Activated CD8-positive, alpha-beta memory T cell treated with anti-CD3 and anti-CD28 coated beads, Interleukin-2, amount 50 U/mL, for 1 hour (primary cell): ENCODE measurements around the gene PCDHGA8.
"Not testable (repeated sequence)": the region's sequence is repeated elsewhere in the genome, so short reads cannot be mapped to it uniquely, and the experiment has no call there.

ENCODE experiments used
- DNase-seq: peaks from one replicate; pipeline ENCODE4 v3.0.0-alpha.2; 2020; ENCODE audit errors: extremely low read depth

The PCDHGA8 gene

DNA sequence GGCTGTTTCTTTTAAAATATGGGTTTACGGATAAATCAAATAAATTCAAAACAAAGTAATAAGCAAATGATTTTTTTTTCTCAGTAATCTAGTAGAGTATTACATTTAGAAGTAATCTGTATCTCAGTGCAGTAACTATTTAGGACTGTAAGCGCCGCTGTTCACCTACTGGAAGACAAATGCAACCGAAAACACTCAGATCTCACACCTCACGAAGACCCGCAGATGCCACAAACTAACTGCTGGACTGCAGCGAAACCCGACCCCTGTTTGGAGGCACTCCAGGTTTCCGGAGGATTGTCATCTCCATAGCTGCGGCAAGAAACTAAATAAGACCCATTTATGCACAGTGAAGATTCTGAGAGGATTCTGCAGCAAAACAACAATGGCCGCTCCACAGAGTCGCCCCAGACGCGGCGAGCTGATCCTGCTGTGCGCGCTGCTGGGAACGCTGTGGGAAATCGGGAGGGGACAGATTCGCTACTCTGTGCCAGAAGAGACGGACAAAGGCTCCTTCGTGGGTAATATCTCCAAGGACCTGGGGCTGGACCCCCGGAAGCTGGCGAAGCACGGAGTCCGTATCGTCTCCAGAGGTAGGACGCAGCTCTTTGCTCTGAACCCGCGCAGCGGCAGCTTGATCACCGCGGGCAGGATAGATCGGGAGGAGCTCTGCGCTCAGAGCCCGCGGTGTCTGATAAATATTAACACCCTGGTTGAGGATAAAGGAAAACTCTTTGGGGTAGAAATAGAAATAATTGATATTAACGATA is at the start of gene PCDHGA8:
TSS of gene PCDHGA8 (plus strand) at position 205 of the 770 bp plus-strand sequence. CDS start at position 386, 181 bp downstream.
- no peak for DNase-seq

DNA sequence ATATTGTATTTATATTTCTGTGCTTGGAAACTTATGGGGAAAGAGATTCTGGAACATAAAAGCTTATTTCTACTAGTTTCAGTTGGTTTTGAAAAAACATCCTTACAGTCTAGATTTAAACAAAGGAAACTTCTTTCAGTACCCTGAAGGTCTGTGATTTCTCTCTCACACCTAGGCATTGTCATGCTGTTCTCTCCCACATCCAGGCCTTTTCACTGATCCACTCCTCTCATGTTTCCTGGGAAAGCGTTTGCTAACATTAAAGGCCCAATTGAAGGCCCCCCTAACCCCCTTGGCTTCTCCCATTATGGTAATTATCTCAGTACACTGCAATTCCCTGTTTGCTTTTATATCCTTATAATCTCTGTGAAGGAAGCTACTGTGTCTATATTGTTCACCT is 49.7 kb upstream of the PCDHGA8 start:
- no peak for DNase-seq

DNA sequence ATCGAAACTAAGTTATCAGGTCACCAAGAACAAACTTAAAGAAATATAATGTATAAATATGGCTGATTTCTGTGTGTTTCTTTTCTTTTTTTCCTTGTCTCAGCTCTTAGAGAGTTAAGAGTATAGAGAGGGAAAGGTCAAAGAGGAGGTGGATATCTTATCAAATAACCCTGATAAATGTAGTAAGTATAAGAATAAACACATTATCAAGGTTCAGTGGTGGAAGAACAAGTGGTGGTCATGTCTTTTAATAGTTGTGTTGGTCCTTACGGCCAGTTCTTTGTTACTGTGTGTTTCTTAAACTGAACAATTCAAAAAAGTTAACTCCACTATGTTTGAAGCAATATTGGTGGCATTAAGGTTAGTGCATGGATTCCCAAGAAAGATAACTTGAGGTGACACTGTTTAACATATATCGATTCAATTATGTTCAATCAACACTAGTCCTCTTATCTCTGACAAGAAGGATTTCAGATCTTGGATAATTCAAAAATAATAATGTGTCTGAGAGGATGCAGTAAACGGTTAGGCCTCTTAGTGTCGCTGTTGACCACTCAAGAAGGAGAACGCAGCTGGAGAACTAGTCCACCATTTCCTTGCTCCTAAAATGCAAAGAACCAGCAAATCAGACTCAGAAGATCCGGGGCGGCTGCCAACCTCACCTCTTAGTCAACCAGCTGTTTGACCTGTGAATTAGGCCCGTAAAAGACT is 49.0 kb upstream of the PCDHGA8 start, which contains the start of gene PCDHGA3:
TSS of gene PCDHGA3 (plus strand) at position 588 of the 711 bp plus-strand sequence. CDS start 205 bp downstream, outside the sequence.
- no peak for DNase-seq

- no peak for DNase-seq
Measured at GRCh38 chr5:141343953-141344463, 48.4 kb upstream of the PCDHGA8 start.

GRCh38 chr5:141345327-141345726 is 47.1 kb upstream of the PCDHGA8 start:
- DNase-seq: no peak

- not testable (repeated sequence) for DNase-seq
Measured at GRCh38 chr5:141346017-141346416, 46.4 kb upstream of the PCDHGA8 start.

GRCh38 chr5:141349917-141350619 is 42.4 kb upstream of the PCDHGA8 start, which contains the start of gene PCDHGB1:
Gene PCDHGB1 (plus strand): TSS chr5:141350099. CDS start chr5:141350261, 162 bp downstream.
- DNase-seq: no peak

GRCh38 chr5:141351591-141351990 is 40.8 kb upstream of the PCDHGA8 start:
- DNase-seq: no peak

- DNase-seq: no peak
Measured at GRCh38 chr5:141354900-141355469, 37.4 kb upstream of the PCDHGA8 start, which contains the start of gene PCDHGA4. Gene PCDHGA4 (plus strand): TSS chr5:141355021. CDS start chr5:141355108, 87 bp downstream.

GRCh38 chr5:141355641-141356040 is 36.8 kb upstream of the PCDHGA8 start:
- no peak for DNase-seq

- DNase-seq: no peak
Measured at GRCh38 chr5:141356133-141356532, 36.3 kb upstream of the PCDHGA8 start.

GRCh38 chr5:141356950-141357349 is 35.5 kb upstream of the PCDHGA8 start:
- DNase-seq: no peak

DNA sequence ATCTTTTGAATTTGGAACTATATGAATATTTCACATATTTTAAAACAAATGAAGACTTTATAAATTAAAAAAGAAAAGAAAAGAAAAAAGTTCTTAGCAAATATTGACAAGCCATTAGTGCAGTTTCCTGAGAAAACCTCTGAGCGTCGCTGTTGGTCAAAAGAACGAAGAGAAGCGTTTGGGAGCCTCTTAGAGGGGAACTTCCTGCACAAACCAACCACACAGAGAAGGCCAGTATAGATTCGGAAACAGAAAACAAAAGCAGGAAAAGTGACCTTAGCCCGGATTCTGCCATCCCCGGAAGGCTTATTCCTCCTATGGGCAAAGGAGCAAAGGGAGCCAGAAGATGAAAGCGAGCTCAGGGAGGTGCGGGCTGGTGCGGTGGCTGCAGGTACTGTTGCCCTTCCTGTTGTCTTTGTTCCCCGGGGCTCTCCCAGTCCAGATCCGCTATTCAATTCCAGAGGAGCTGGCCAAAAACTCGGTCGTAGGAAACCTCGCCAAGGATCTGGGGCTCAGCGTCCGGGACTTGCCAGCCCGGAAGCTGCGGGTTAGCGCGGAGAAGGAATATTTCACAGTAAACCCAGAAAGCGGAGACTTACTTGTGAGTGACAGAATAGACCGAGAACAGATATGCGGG is 32.5 kb upstream of the PCDHGA8 start, which contains the start of gene PCDHGB2:
TSS of gene PCDHGB2 (plus strand) at position 205 of the 637 bp plus-strand sequence. CDS start at position 347, 142 bp downstream.
- DNase-seq: no peak

DNA sequence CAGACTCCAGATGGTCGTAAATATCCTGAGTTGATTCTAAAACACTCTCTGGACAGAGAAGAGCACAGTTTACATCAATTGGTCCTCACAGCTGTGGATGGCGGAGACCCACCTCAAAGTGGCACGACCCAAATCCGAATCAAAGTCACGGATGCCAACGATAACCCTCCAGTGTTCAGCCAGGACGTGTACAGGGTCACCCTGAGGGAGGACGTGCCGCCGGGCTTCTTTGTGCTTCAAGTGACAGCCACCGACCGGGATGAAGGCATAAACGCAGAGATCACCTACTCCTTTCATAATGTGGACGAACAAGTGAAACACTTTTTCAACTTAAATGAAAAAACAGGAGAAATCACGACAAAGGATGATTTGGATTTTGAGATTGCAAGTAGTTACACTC is 31.7 kb upstream of the PCDHGA8 start:
- no peak for DNase-seq

- DNase-seq: no peak
Measured at GRCh38 chr5:141362719-141363118, 29.7 kb upstream of the PCDHGA8 start.

DNA sequence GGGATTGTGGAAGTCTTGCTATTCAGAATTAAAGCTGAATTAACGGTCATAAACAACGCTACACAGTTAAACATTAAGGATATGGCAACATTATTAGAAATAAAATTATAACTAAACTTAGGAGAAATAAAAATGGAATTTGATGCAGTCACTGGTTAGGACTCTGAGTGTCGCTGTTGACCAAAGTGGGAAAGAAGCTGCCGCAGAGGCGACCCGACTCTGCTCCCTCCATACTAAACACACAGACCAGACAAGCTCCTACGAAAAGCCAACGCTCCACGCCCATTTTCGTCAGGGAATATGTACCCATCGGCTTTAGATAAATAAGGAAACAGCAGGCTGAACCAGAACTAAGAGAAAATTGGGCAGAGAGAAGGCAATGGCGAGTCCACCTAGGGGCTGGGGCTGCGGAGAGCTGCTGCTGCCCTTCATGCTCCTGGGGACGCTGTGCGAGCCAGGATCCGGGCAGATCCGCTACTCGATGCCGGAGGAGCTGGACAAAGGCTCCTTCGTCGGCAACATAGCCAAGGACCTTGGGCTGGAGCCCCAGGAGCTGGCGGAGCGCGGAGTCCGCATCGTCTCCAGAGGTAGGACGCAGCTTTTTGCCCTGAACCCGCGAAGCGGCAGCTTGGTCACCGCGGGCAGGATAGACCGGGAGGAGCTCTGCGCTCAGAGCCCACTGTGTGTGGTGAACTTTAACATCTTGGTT is 28.3 kb upstream of the PCDHGA8 start, which contains the start of gene PCDHGA5:
TSS of gene PCDHGA5 (plus strand) at position 211 of the 709 bp plus-strand sequence. CDS start at position 380, 169 bp downstream.
- DNase-seq: no peak

DNA sequence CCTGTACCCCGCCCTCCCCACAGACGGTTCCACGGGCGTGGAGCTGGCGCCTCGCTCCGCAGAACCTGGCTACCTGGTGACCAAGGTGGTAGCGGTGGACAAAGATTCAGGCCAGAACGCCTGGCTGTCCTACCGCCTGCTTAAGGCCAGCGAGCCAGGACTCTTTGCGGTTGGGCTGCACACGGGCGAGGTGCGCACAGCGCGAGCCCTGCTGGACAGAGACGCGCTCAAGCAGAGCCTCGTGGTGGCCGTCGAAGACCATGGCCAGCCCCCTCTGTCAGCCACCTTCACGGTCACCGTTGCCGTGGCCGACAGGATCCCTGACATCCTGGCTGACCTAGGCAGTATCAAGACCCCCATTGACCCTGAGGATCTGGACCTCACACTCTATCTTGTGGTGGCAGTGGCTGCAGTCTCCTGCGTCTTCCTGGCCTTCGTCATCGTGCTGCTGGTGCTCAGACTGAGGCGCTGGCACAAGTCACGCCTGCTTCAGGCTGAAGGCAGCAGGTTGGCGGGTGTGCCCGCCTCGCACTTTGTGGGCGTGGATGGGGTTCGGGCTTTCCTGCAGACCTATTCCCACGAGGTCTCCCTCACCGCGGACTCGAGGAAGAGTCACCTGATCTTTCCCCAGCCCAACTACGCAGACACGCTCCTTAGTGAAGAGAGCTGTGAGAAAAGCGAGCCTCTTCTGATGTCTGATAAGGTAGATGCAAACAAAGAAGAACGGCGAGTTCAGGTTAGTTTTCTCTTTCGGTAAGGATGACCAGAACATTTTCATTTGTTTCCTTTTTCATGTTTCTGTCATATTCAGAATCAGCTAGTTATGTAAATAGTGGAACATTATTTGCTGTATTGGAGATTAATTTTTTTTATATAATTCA is 26.2 kb upstream of the PCDHGA8 start:
- DNase-seq: no peak

DNA sequence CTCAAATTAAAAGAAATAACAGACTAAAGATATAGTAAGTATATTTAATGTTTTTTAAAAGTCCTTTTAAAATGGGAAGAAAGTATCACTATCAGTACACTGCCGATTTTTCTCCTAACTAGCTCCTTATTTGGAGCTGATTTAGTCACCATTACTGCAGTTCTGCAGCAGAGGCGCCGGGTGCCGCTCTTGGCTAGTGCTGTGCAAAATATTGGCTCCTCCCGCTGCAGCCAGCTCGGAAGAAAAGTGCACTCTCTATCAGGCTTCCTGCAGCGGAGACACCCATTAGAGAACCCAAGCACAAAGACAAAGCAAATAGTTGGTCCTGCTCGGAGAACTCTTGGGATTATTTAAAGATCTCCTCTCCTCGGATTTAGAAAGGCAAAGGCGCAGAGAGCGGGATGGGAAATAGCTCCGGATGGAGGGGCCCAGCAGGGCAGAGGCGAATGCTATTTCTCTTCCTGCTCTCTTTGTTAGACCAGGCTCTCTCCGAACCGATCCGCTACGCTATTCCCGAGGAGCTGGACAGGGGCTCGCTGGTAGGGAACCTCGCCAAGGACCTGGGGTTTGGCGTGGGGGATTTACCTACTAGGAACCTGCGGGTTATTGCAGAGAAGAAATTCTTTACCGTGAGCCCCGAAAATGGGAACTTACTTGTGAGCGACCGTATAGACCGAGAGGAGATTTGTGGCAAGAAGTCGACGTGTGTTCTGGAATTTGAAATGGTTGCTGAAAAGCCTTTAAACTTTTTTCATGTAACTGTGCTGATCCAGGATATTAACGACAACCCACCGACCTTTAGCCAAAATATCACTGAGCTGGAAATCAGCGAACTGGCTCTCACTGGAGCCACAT is 22.2 kb upstream of the PCDHGA8 start, which contains the start of gene PCDHGB3:
TSS of gene PCDHGB3 (plus strand) at position 249 of the 855 bp plus-strand sequence. CDS start at position 402, 153 bp downstream.
- DNase-seq: no peak
